GM06990 (cell line): ENCODE data around the gene C11orf42.

ENCODE experiments used
- DNase-seq: peaks from one replicate; pipeline ENCODE4 v3.0.0-alpha.2; 2011; ENCODE audit not compliant: insufficient read length; ENCODE audit errors: extremely low read depth
- H3K27me3 ChIP-seq: replicated peaks from 2 replicates; pipeline ENCODE4 v1.6.0; 2011; ENCODE audit warnings: low read length; ENCODE audit not compliant: control insufficient read depth, insufficient read depth
- H3K36me3 ChIP-seq: 2 replicates; pipeline ENCODE4 v1.5.1; 2011; ENCODE audit warnings: low read length; ENCODE audit not compliant: control insufficient read depth, insufficient read depth
- H3K4me3 ChIP-seq: replicated peaks from 2 replicates; pipeline ENCODE4 v1.5.1; 2011; ENCODE audit warnings: low read depth, mild to moderate bottlenecking, control low read depth, low read length
- CTCF ChIP-seq: IDR thresholded peaks from 2 replicates; pipeline ENCODE4 v1.5.1; 2011; ENCODE audit warnings: low read length, control low read depth, mild to moderate bottlenecking, inconsistent platforms; ENCODE audit not compliant: insufficient read depth, poor library complexity, severe bottlenecking

The C11orf42 gene

DNA sequence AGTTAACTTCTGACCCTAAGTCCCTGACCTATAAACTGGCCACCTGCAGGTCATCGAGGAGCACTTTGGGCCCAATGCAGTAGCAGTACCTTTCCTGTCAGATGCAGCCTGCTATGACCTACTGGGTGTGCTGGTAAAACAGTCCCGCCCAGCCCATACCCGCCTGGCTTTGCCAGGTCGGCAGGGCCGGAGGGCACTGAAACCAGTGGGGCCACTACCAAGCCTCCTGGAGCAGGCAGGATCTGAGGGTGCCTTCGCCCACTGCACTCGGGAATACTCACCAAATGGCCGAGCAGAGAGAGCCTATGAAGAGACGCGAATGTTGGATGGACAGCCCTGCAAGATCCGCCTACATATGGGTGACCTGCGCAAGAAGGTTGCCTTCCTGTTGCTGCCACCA lies 4.4 kb downstream of the C11orf42 start:
- no peaks in the 10 kb centered on the region for H3K27me3 ChIP-seq
- no peak overlapping the region for H3K4me3 ChIP-seq
- DNase-seq: no peak
- no peak for TF ChIP-seq CTCF
- H3K36me3 ChIP-seq: peaks cover 11% of the 10 kb centered on the region

DNA sequence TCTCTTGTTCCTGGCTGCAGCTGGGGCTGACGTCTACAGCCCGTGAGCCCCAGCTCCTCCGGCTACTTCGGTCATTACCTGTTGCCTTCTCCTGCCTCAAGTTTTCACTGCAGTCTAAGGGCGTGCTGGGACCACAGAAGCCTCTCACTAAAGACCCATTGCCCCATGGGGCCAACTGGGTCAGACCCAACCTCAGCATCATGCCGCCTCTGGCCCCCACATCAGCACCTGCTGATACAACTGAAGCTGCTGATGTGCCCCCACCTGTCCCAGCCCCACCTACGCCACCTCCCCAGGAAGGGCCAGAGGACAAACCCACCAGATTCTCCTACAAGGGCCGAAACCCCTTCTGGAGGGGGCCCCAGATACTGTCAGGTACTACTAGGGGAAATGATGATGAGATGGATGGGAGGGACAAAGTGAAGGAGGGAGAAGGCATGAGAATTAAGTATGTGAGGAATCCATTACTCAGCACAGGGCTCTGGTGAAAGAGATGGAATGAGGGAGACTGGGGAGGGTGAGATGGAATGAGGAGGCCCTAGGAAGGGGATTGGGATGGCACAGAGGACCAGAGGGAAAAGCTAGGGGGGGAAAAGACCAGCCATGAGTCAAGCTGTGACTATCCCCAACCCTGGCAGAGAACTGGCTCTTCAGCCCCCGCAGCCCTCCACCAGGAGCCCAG lies 5.1 kb downstream of the C11orf42 start:
- Histone ChIP-seq H3K27me3 (no peaks in the 10 kb centered on the region), H3K36me3 (peaks cover 11% of the 10 kb centered on the region), H3K4me3 (no peak overlapping the region)
- no peak for DNase-seq
- TF ChIP-seq CTCF: no peak

GRCh38 chr11:6214530-6214929 lies 9.2 kb downstream of the C11orf42 start:
- H3K4me3 ChIP-seq: no peak overlapping the region
- peaks cover 24% of the 10 kb centered on the region for H3K36me3 ChIP-seq
- no peak for DNase-seq
- no peak for TF ChIP-seq CTCF
- no peaks in the 10 kb centered on the region for H3K27me3 ChIP-seq

DNA sequence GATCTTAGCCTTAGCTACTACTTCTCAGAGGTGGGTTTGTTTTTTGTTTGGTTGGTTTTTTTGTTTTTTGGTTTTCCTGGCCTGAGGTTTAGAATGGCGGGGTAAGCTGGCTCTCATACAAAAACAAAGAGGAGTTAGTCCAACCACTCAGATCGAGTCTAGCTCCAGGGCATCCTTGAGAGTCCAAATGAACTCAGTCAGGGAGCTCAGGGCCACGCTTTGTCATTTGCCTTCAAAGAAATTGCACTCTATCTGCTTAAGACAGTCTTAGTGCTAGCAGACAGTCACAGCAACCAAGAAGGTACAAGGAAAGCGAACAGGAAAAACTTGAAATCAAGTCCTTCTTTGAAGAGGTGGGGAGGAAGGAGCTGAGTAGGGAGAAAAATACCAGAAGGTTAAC lies 11.1 kb downstream of the C11orf42 start:
- peaks cover 18% of the 10 kb centered on the region for H3K36me3 ChIP-seq
- H3K27me3 ChIP-seq: no peaks in the 10 kb centered on the region
- H3K4me3 ChIP-seq: no peak overlapping the region
- no peak for DNase-seq
- TF ChIP-seq CTCF: no peak

- peaks cover 27% of the 10 kb centered on the region for H3K36me3 ChIP-seq
- DNase-seq: no peak
These were observed 12.4 kb downstream of the C11orf42 start for GRCh38 chr11:6217722-6218121.

More at GRCh38 chr11:6217722-6218121, 12.4 kb downstream of the C11orf42 start:
- no peak overlapping the region for H3K4me3 ChIP-seq
- H3K27me3 ChIP-seq: no peaks in the 10 kb centered on the region
- no peak for TF ChIP-seq CTCF
